DND-41 (cell line): ENCODE data around the gene RBKS.

Experiments used
- ATAC-seq: fragments of 200-7000 bp; cut with Tn5 transposase; 3 replicates; pipeline ENCODE4 v1.9.1; 2021; ENCODE audit warnings: low read depth; ENCODE audit not compliant: insufficient read depth
- DNase-seq: peaks from one replicate; pipeline ENCODE4 v3.0.0-alpha.2; 2020
- H2AFZ ChIP-seq: 2 replicates; pipeline ENCODE4 v1.6.0; 2012; ENCODE audit warnings: low read depth, low read length
- H3K27ac ChIP-seq: 2 replicates; pipeline ENCODE4 v1.5.1; 2012; ENCODE audit warnings: low read length, inconsistent platforms
- H3K27me3 ChIP-seq: fragments of 200-600 bp; sonication (generic); 2 replicates; pipeline ENCODE4 v1.6.0; 2012; ENCODE audit warnings: low read length, mild to moderate bottlenecking, inconsistent platforms; ENCODE audit not compliant: insufficient read depth, poor library complexity
- H3K36me3 ChIP-seq: 2 replicates; pipeline ENCODE4 v1.5.1; 2012; ENCODE audit warnings: low read length, inconsistent platforms; ENCODE audit not compliant: insufficient read depth
- H3K4me1 ChIP-seq: 2 replicates; pipeline ENCODE4 v1.5.1; 2012; ENCODE audit warnings: mild to moderate bottlenecking, low read length; ENCODE audit not compliant: insufficient read depth
- H3K4me2 ChIP-seq: 2 replicates; pipeline ENCODE4 v1.6.0; 2012; ENCODE audit warnings: mild to moderate bottlenecking, moderate library complexity, low read length, inconsistent platforms; ENCODE audit not compliant: insufficient read depth
- H3K4me3 ChIP-seq, 2 experiments: fragments of 200-600 bp in 1 of 2; shearing (Covaris generic) in 1 of 2; 2 replicates each; pipeline ENCODE4 v1.5.1; 2012 to 2016; ENCODE audit warnings: inconsistent platforms in 2 of 2, low read length in 2 of 2, mild to moderate bottlenecking in 2 of 2, low read depth in 1 of 2, moderate library complexity in 1 of 2
- H3K79me2 ChIP-seq: 2 replicates; pipeline ENCODE4 v1.6.0; 2012; ENCODE audit warnings: low read length, inconsistent platforms; ENCODE audit not compliant: insufficient read depth
- H3K9ac ChIP-seq: 2 replicates; pipeline ENCODE4 v1.6.0; 2012; ENCODE audit warnings: low read depth, mild to moderate bottlenecking, inconsistent platforms, low read length, moderate library complexity
- H3K9me3 ChIP-seq: 2 replicates; pipeline ENCODE4 v1.5.1; 2012; ENCODE audit warnings: low read length, moderate library complexity, mild to moderate bottlenecking, inconsistent platforms; ENCODE audit not compliant: insufficient read depth, severe bottlenecking
- H4K20me1 ChIP-seq: 2 replicates; pipeline ENCODE4 v1.6.0; 2012; ENCODE audit warnings: low read length; ENCODE audit not compliant: insufficient read depth
- EZH2 ChIP-seq: IDR thresholded peaks from 3 replicates; pipeline ENCODE4 v1.6.1; 2012; ENCODE audit warnings: borderline replicate concordance, low read depth, mild to moderate bottlenecking, moderate library complexity, low read length, inconsistent platforms; ENCODE audit not compliant: severe bottlenecking
- TF ChIP-seq, protein P1 (sequence below): IDR thresholded peaks from 2 replicates; pipeline ENCODE4 v1.5.1; 2012; ENCODE audit warnings: borderline replicate concordance, low read length, moderate library complexity, mild to moderate bottlenecking; ENCODE audit not compliant: poor library complexity, severe bottlenecking; ENCODE audit errors: extremely low read depth

Gene RBKS

GRCh38 chr2:27806311-27807059 is 83.7 kb downstream of the RBKS start:
- H3K4me3 ChIP-seq: no peak overlapping the region
- H3K27me3 ChIP-seq: no peaks in the 10 kb centered on the region
- H3K9me3 ChIP-seq: no peaks in the 10 kb centered on the region
- H4K20me1 ChIP-seq: no peaks in the 10 kb centered on the region
- no peak overlapping the region for H3K27ac ChIP-seq
- H3K9ac ChIP-seq: no peak overlapping the region
- TF ChIP-seq, protein P1, sequence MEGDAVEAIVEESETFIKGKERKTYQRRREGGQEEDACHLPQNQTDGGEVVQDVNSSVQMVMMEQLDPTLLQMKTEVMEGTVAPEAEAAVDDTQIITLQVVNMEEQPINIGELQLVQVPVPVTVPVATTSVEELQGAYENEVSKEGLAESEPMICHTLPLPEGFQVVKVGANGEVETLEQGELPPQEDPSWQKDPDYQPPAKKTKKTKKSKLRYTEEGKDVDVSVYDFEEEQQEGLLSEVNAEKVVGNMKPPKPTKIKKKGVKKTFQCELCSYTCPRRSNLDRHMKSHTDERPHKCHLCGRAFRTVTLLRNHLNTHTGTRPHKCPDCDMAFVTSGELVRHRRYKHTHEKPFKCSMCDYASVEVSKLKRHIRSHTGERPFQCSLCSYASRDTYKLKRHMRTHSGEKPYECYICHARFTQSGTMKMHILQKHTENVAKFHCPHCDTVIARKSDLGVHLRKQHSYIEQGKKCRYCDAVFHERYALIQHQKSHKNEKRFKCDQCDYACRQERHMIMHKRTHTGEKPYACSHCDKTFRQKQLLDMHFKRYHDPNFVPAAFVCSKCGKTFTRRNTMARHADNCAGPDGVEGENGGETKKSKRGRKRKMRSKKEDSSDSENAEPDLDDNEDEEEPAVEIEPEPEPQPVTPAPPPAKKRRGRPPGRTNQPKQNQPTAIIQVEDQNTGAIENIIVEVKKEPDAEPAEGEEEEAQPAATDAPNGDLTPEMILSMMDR: no peak
- no peak for TF ChIP-seq EZH2
- no peak for ATAC-seq
- H3K4me2 ChIP-seq: no peak overlapping the region
- H2AFZ ChIP-seq: no peak overlapping the region
- no peaks in the 10 kb centered on the region for H3K36me3 ChIP-seq
- no peaks in the 10 kb centered on the region for H3K4me1 ChIP-seq
- no peak for DNase-seq
- no peaks in the 10 kb centered on the region for H3K79me2 ChIP-seq

DNA sequence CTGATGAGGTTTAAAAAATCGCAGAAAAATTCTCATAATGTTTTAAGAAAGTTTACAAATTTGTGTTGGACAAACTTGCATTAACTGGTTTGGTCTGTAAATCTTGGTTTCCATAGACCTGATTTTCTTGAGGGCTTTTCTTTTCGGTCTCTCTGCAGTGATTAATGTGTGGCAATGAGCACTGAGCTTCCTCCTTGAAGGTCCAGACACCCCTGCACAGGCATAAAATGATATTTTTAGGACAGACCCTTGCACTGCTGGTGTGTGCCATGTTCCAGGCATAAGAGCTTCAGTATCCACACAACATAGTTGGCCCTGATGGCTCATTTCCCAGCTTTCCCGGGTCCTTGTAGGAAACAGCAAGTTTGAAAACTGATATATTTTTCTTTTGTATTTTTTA is 85.0 kb downstream of the RBKS start:
- Histone ChIP-seq H3K79me2 (no peaks in the 10 kb centered on the region), H3K27ac (no peak overlapping the region), H2AFZ (no peak overlapping the region), H3K4me1 (no peaks in the 10 kb centered on the region), H3K9ac (no peak overlapping the region), H3K27me3 (no peaks in the 10 kb centered on the region), H3K9me3 (no peaks in the 10 kb centered on the region), H3K4me3 (no peak overlapping the region), H3K36me3 (no peaks in the 10 kb centered on the region), H4K20me1 (no peaks in the 10 kb centered on the region), H3K4me2 (no peak overlapping the region)
- no peak for DNase-seq
- no peak for ATAC-seq
- TF ChIP-seq EZH2: no peak
- TF ChIP-seq, protein P1: no peak

- Histone ChIP-seq H3K27ac (no peak overlapping the region), H3K9ac (no peak overlapping the region), H3K27me3 (no peaks in the 10 kb centered on the region), H4K20me1 (no peaks in the 10 kb centered on the region), H2AFZ (no peak overlapping the region), H3K36me3 (no peaks in the 10 kb centered on the region), H3K4me1 (no peaks in the 10 kb centered on the region), H3K79me2 (no peaks in the 10 kb centered on the region), H3K9me3 (no peaks in the 10 kb centered on the region), H3K4me3 (no peak overlapping the region), H3K4me2 (no peak overlapping the region)
- DNase-seq: no peak
- ATAC-seq: no peak
- TF ChIP-seq, protein P1: no peak
- TF ChIP-seq EZH2: no peak
Measured at GRCh38 chr2:27804146-27804545, 86.0 kb downstream of the RBKS start.

DNA sequence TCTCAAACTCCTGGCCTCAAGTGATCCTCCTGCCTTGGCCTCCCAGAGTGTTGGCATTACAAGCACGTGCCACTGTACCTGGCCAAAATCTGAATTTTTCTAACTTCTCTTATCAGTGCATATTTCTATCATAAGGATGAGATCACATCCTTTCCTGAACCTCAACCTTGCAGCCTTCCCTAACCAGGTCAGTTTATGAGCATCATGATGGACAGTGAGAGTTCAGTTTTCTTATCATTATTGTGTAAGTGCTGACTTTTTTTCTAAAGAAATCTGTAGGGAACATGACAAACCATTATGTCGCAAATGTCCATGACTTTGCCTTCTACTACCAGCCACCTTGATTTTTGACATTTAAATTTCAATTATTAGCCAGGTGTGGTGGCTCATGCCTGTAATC is 87.1 kb downstream of the RBKS start:
- H3K4me1 ChIP-seq: no peaks in the 10 kb centered on the region
- no peaks in the 10 kb centered on the region for H3K36me3 ChIP-seq
- H3K79me2 ChIP-seq: no peaks in the 10 kb centered on the region
- H3K9me3 ChIP-seq: no peaks in the 10 kb centered on the region
- H3K27me3 ChIP-seq: no peaks in the 10 kb centered on the region
- no peak overlapping the region for H3K4me3 ChIP-seq
- ATAC-seq (no peak), DNase-seq (no peak)
- no peak overlapping the region for H3K27ac ChIP-seq
- TF ChIP-seq, protein P1: no peak
- TF ChIP-seq EZH2: no peak
- no peak overlapping the region for H3K9ac ChIP-seq
- no peak overlapping the region for H2AFZ ChIP-seq
- no peak overlapping the region for H3K4me2 ChIP-seq
- no peaks in the 10 kb centered on the region for H4K20me1 ChIP-seq
